Stimulated activated naive B cell treated with anti-CD40 and anti-IgM and Interleukin-4, amounts not matched to agents 10 μg/mL and 1 μg/mL and 100 μg/mL, for 72 hours (primary cell): ENCODE measurements around the gene TEX2.

Source experiments
- ATAC-seq, 2 donors: fragments of 150-1000 bp; cut with Tn5 transposase; replicated peaks; 2 replicates each; pipeline ENCODE4 v1.10.0; 2021; ENCODE audit warnings: moderate library complexity in 1 of 2
- DNase-seq: peaks from one replicate; pipeline ENCODE4 v3.0.0; 2021
- H3K27ac Mint-ChIP-seq: one replicate; pipeline ENCODE4 v1.8.0; 2022; ENCODE audit warnings: mild to moderate bottlenecking, mixed read lengths
- H3K27me3 Mint-ChIP-seq, 2 donors: one replicate each; pipeline ENCODE4 v1.8.0; 2022; ENCODE audit warnings: mixed read lengths in 2 of 2
- H3K36me3 Mint-ChIP-seq, 2 donors: one replicate each; pipeline ENCODE4 v1.8.0; 2022; ENCODE audit warnings: mixed read lengths in 2 of 2, mild to moderate bottlenecking in 1 of 2
- H3K4me1 Mint-ChIP-seq, 2 donors: one replicate each; pipeline ENCODE4 v1.8.0; 2022; ENCODE audit warnings: mixed read lengths in 2 of 2, mild to moderate bottlenecking in 1 of 2
- H3K4me3 Mint-ChIP-seq, 2 donors: one replicate each; pipeline ENCODE4 v1.8.0; 2022; ENCODE audit warnings: mild to moderate bottlenecking in 2 of 2, mixed read lengths in 2 of 2, moderate library complexity in 1 of 2
- H3K9me3 Mint-ChIP-seq, 2 donors: one replicate each; pipeline ENCODE4 v1.8.0; 2022; ENCODE audit warnings: mixed read lengths in 2 of 2, mild to moderate bottlenecking in 1 of 2

TEX2 gene

DNA sequence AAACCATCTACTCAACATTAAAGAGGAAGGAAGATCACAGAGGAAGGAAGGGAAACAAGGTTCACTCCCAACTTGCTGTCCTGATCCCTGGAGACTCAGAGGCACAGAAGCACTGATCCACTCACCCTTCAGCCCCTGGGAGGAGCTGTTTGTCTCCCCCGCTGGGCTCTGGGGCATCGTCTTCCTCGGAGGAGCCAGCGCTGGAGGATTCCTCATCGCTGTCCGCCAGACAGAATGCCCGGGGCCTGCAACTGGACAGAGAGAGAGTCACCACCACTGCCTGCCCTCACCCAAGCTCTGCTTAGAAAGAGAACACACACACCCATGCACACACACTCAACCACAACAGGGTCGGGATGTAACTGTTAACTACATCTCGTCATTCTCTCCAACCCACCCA is 108.3 kb downstream of the TEX2 start:
- ATAC-seq, result no peak
- Mint-ChIP-seq H3K36me3 (peaks cover 29 to 32% of the 10 kb centered on the region in 2 donors), H3K4me1 (no peaks in the 10 kb centered on the region), H3K4me3 (no peak overlapping the region), H3K27ac (no peak overlapping the region), H3K9me3 (no peaks in the 10 kb centered on the region), H3K27me3 (no peaks in the 10 kb centered on the region)
- no peak for DNase-seq

- Mint-ChIP-seq H3K27ac (peak overlapping the region; percentile 5), H3K27me3 (no peaks in the 10 kb centered on the region), H3K4me3 (no peak overlapping the region), H3K36me3 (peaks cover 32% of the 10 kb centered on the region in 2 donors), H3K9me3 (no peaks in the 10 kb centered on the region), H3K4me1 (no peaks in the 10 kb centered on the region)
- ATAC-seq, result no peak
- no peak for DNase-seq
These were observed 108.8 kb downstream of the TEX2 start for GRCh38 chr17:64154313-64154695.

GRCh38 chr17:64153565-64154312 is 109.3 kb downstream of the TEX2 start:
- peaks cover 32 to 36% of the 10 kb centered on the region in 2 donors for H3K36me3 Mint-ChIP-seq
- DNase-seq, result no peak
- no peak overlapping the region for H3K27ac Mint-ChIP-seq
- H3K27me3 Mint-ChIP-seq, result no peaks in the 10 kb centered on the region
- peaks cover under 1 to 1% of the 10 kb centered on the region in 2 donors for H3K4me1 Mint-ChIP-seq
- H3K9me3 Mint-ChIP-seq, result no peaks in the 10 kb centered on the region
- no peak for ATAC-seq
- H3K4me3 Mint-ChIP-seq, result no peak overlapping the region

- no peaks in the 10 kb centered on the region for H3K27me3 Mint-ChIP-seq
- H3K27ac Mint-ChIP-seq, result no peak overlapping the region
- H3K4me3 Mint-ChIP-seq, result no peak overlapping the region
- DNase-seq (no peak), ATAC-seq (no peak)
- no peaks in the 10 kb centered on the region for H3K9me3 Mint-ChIP-seq
- H3K36me3 Mint-ChIP-seq, result peaks cover 40 to 45% of the 10 kb centered on the region in 2 donors
- H3K4me1 Mint-ChIP-seq, result peaks cover 7 to 12% of the 10 kb centered on the region in 2 donors
These were observed 110.5 kb downstream of the TEX2 start for GRCh38 chr17:64152428-64153125.

DNA sequence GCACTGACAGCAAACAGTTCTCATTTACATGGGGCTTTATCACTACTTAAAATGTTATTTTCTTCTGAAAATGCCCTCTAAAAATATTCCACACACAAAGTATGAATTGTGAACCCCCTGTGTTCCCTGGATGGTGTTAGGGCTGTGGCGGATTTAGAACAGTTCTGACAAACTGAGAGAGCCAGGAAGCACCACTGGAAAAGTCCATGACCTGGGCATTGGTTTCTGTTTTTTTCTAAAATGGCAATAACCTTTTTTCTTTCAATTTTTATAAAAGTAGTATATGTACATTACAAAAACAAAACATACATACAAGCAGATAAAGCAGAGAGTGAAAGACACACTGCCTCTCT is 112.1 kb downstream of the TEX2 start:
- Mint-ChIP-seq H3K27ac (no peak overlapping the region), H3K4me3 (no peak overlapping the region), H3K36me3 (peaks cover 45 to 50% of the 10 kb centered on the region in 2 donors), H3K4me1 (peaks cover 13 to 24% of the 10 kb centered on the region in 2 donors), H3K27me3 (no peaks in the 10 kb centered on the region), H3K9me3 (no peaks in the 10 kb centered on the region)
- ATAC-seq, result no peak
- DNase-seq, result no peak

DNA sequence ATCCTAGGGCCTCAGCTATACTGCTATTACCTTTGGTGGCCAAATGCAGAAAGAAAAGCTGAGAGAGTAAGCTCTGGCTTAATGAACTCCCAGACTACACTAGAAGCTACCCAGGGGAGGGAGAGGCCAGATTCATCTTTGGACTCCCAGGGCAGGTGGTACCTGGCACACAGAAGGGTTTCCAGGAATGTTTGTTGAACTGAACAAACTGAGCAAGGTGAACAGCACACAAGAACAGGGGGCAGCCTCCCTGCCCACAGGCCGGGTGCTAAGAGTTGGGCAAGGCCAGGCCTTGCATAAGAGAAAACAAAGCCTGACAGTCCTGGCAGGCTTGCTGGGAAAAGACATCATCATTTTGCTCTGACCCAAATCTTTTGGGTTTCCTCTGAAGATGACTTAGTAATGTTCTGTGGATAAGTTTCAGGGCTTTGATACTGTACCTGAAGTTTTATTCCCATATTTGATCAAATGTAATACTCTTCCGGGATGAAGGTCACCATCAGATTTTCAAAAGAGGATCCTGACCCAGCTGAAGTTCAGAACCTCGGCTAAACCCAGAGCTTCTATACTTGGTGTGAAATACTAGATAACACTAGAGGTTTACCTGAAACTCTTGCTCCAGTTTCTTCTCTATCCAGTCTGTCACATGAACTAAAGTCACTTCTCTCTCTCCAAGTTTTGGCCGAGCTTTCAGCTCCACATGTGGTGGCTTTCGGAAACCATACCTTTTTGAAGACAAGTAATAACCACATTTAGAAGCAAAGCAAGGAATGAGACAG is 112.6 kb downstream of the TEX2 start:
- Mint-ChIP-seq H3K27ac (no peak overlapping the region), H3K4me1 (peaks cover 13 to 24% of the 10 kb centered on the region in 2 donors), H3K36me3 (peaks cover 44 to 50% of the 10 kb centered on the region in 2 donors), H3K27me3 (no peaks in the 10 kb centered on the region), H3K4me3 (no peak overlapping the region), H3K9me3 (no peaks in the 10 kb centered on the region)
- no peak for DNase-seq
- ATAC-seq, result no peak

DNA sequence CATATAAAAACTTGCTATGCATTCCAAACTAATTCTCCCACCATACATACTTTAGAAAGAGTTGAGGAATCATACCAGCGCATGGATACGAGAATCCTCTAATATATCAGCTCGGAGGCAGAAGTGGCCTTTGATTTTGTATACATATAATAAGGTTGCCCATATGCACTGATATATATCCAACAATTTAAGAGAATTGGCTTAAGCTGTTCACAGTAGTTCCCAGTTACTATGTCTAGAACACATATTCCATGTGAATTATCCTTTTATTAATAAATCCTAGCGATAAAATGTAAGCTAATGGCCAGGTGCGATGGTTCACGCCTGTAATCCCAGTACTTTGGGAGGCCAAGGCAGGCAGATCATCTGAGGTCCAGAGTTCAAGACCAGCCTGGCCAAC is 113.9 kb downstream of the TEX2 start:
- Mint-ChIP-seq H3K36me3 (peaks cover 34 to 43% of the 10 kb centered on the region in 2 donors), H3K27me3 (no peaks in the 10 kb centered on the region), H3K4me1 (peaks cover 13 to 29% of the 10 kb centered on the region in 2 donors), H3K4me3 (no peak overlapping the region), H3K27ac (no peak overlapping the region), H3K9me3 (no peaks in the 10 kb centered on the region)
- no peak for DNase-seq
- no peak for ATAC-seq

GRCh38 chr17:64148699-64149098 is 114.4 kb downstream of the TEX2 start:
- peaks cover 13 to 29% of the 10 kb centered on the region in 2 donors for H3K4me1 Mint-ChIP-seq
- no peak for DNase-seq
- H3K27ac Mint-ChIP-seq, result no peak overlapping the region
- H3K27me3 Mint-ChIP-seq, result no peaks in the 10 kb centered on the region
- H3K4me3 Mint-ChIP-seq, result no peak overlapping the region
- no peaks in the 10 kb centered on the region for H3K9me3 Mint-ChIP-seq
- H3K36me3 Mint-ChIP-seq, result peaks cover 33 to 41% of the 10 kb centered on the region in 2 donors
- ATAC-seq, result no peak

DNA sequence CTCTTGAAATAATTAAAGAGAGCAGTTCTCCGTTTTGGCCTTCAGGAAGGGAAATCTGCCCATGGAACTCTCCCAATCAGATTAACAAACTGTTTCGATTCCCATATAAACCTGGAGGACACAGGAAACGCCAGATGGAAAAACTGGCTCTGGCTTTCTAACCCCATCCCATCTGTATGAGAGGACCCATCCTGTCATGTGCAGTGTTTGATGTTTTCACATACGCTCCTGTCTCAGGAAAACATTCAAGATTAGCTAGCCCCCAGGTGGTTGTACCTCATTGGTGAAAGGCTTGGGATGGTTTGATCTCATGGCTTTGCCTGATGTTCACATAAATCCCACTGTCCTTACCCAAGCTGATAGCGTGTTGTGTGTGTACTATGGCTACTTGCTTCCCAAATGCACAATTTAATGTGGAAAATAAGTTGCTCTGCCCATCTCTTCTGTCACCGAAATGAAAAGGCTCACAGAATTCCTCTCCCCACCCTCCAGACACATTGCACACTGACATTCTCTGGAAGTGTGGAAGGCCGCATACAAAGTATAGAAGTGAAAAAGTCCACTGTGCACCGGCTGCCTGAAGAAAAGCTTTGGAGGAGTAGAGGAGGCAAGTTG is 114.9 kb downstream of the TEX2 start:
- Mint-ChIP-seq H3K27ac (peak overlapping the region; percentile 25), H3K9me3 (no peaks in the 10 kb centered on the region), H3K4me3 (peak overlapping the region; percentile 16 to 48), H3K36me3 (peaks cover 28 to 35% of the 10 kb centered on the region in 2 donors), H3K4me1 (peaks cover 13 to 29% of the 10 kb centered on the region in 2 donors), H3K27me3 (no peaks in the 10 kb centered on the region)
- ATAC-seq (no peak), DNase-seq (no peak)

- Mint-ChIP-seq H3K4me1 (peaks cover 13 to 29% of the 10 kb centered on the region in 2 donors), H3K4me3 (no peak overlapping the region), H3K9me3 (no peaks in the 10 kb centered on the region), H3K27me3 (no peaks in the 10 kb centered on the region), H3K27ac (peak overlapping the region; percentile 42), H3K36me3 (peaks cover 20 to 28% of the 10 kb centered on the region in 2 donors)
- no peak for ATAC-seq
- no peak for DNase-seq
These were observed 115.7 kb downstream of the TEX2 start for GRCh38 chr17:64147110-64148016.

- Mint-ChIP-seq H3K9me3 (no peaks in the 10 kb centered on the region), H3K27ac (no peak overlapping the region), H3K36me3 (peaks cover 17 to 25% of the 10 kb centered on the region in 2 donors), H3K4me1 (peaks cover 13 to 29% of the 10 kb centered on the region in 2 donors), H3K27me3 (no peaks in the 10 kb centered on the region), H3K4me3 (no peak overlapping the region)
- ATAC-seq (peak; percentile 19 to 22), DNase-seq (peak; percentile 33)
These were observed 116.5 kb downstream of the TEX2 start for GRCh38 chr17:64146418-64147109.

- Mint-ChIP-seq H3K36me3 (peaks cover 17 to 25% of the 10 kb centered on the region in 2 donors), H3K9me3 (no peaks in the 10 kb centered on the region), H3K27ac (no peak overlapping the region), H3K4me3 (no peak overlapping the region), H3K27me3 (no peaks in the 10 kb centered on the region), H3K4me1 (peaks cover 13 to 29% of the 10 kb centered on the region in 2 donors)
- ATAC-seq (peak; percentile 95 to 98), DNase-seq (peak; percentile 94)
These were observed 117.2 kb downstream of the TEX2 start for GRCh38 chr17:64145751-64146417.
